Fibroblast of the aortic adventitia (primary cell): Measurements from ENCODE around the gene RBKS. TPM values are rescaled to one million over a fixed set of nuclear protein-coding genes. Genes with fewer than 3 reads are reported as not detected.
"Not testable (repeated sequence)": the region's sequence is repeated elsewhere in the genome, so short reads cannot be mapped to it uniquely, and the experiment has no call there.

Experiments
- DNase-seq: peaks from one replicate; pipeline ENCODE4 v3.0.0-alpha.2; 2010; ENCODE audit warnings: low read depth
- H3K4me3 ChIP-seq: 2 replicates; pipeline ENCODE4 v1.5.1; 2011; ENCODE audit warnings: low read depth, mild to moderate bottlenecking, control low read depth, low read length, moderate library complexity
- total RNA-seq: library from RNA; depleted of rRNA; stranded (reverse); fragments of >200 nt; gene quantifications from 2 replicates; pipeline ENCODE4 v1.2.3, GENCODE V29; 2012; ENCODE audit warnings: low replicate concordance
- TF ChIP-seq, protein P1 (sequence below): IDR thresholded peaks from 2 replicates; pipeline ENCODE4 v1.5.1; 2011; ENCODE audit warnings: mild to moderate bottlenecking, low read length, control low read depth, inconsistent platforms; ENCODE audit not compliant: insufficient read depth

The RBKS gene
- total RNA-seq, 1 donor: 1.4 TPM

DNA sequence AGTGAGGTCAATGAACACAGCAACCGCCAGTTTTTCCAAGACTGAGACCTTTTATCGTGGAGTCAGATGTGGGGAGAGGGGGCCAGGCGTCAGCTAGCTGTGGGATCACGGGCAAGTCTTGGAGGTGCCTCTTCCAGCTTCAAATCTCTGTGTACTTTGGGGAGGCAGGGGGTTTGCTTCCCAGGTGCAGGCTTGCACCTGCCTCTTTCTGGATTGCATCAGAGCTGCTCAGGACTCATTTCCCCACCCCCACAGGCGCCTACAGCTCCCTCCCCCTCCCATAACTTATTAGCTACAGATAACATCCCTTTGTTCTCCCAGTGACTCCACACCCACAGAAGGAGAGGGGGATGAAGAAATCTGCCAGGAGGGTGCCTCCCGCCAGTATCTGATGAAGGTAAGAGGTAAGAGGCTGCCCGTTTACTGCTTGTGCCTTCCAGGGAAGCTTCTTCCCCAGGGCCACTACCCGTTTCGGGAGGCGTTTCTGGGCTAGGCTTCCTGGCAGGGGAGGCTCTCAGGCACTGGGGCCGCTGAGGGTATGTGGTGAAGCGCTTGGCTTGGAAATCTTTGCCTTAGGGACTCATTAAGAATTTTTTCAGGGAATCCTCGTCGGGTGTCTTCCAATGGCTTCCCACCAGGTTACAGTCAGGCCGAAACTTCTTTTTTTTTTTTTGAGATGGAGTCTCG is 137.5 kb downstream of the RBKS start:
- DNase-seq: no peak
- H3K4me3 ChIP-seq: no peak overlapping the region
- TF ChIP-seq, protein P1, sequence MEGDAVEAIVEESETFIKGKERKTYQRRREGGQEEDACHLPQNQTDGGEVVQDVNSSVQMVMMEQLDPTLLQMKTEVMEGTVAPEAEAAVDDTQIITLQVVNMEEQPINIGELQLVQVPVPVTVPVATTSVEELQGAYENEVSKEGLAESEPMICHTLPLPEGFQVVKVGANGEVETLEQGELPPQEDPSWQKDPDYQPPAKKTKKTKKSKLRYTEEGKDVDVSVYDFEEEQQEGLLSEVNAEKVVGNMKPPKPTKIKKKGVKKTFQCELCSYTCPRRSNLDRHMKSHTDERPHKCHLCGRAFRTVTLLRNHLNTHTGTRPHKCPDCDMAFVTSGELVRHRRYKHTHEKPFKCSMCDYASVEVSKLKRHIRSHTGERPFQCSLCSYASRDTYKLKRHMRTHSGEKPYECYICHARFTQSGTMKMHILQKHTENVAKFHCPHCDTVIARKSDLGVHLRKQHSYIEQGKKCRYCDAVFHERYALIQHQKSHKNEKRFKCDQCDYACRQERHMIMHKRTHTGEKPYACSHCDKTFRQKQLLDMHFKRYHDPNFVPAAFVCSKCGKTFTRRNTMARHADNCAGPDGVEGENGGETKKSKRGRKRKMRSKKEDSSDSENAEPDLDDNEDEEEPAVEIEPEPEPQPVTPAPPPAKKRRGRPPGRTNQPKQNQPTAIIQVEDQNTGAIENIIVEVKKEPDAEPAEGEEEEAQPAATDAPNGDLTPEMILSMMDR: no peak

- TF ChIP-seq, protein P1: no peak
- no peak overlapping the region for H3K4me3 ChIP-seq
- DNase-seq: no peak
Measured at GRCh38 chr2:27751377-27751776, 138.8 kb downstream of the RBKS start.

- not testable (repeated sequence) for DNase-seq
Measured at GRCh38 chr2:27748803-27749554, 141.2 kb downstream of the RBKS start.

GRCh38 chr2:27747827-27748352 is 142.3 kb downstream of the RBKS start:
- H3K4me3 ChIP-seq: no peak overlapping the region
- TF ChIP-seq, protein P1: no peak
- DNase-seq: no peak

More at GRCh38 chr2:27748803-27749554, 141.2 kb downstream of the RBKS start:
- not testable (repeated sequence) for H3K4me3 ChIP-seq

- no peak overlapping the region for H3K4me3 ChIP-seq
- TF ChIP-seq, protein P1: no peak
Measured at GRCh38 chr2:27746325-27746724, 143.9 kb downstream of the RBKS start.

GRCh38 chr2:27745494-27745893 is 144.7 kb downstream of the RBKS start:
- DNase-seq, H3K4me3 ChIP-seq: not testable (repeated sequence)

More at GRCh38 chr2:27746325-27746724, 143.9 kb downstream of the RBKS start:
- no peak for DNase-seq

GRCh38 chr2:27742571-27742970 is 147.6 kb downstream of the RBKS start:
- no peak overlapping the region for H3K4me3 ChIP-seq
- TF ChIP-seq, protein P1: no peak
- DNase-seq: no peak
